H7 (cell line): ENCODE measurements around the gene ACO2. TPM values are rescaled to one million over a fixed set of nuclear protein-coding genes. Genes with fewer than 3 reads are reported as not detected.
"Not testable (repeated sequence)": the region's sequence is repeated elsewhere in the genome, so short reads cannot be mapped to it uniquely, and the experiment has no call there.

Experiments used
- DNase-seq: peaks from one replicate; pipeline ENCODE4 v3.0.0; 2012
- H3K27me3 ChIP-seq: 2 replicates; pipeline ENCODE4 v1.6.0; 2011; ENCODE audit warnings: mild to moderate bottlenecking, low read length; ENCODE audit not compliant: control insufficient read depth, insufficient read depth
- H3K36me3 ChIP-seq: replicated peaks from 2 replicates; pipeline ENCODE4 v1.5.1; 2011; ENCODE audit warnings: low read length; ENCODE audit not compliant: control insufficient read depth, insufficient read depth
- H3K4me3 ChIP-seq: 2 replicates; pipeline ENCODE4 v1.5.1; 2011; ENCODE audit warnings: low read depth, mild to moderate bottlenecking, control low read depth, low read length, moderate library complexity; ENCODE audit not compliant: insufficient read depth
- total RNA-seq: library from RNA; depleted of rRNA; stranded (reverse); fragments of >200 nt; shearing (Covaris generic); gene quantifications from 2 replicates; pipeline ENCODE4 v1.2.3, GENCODE V29; 2014; rRNA removed

ACO2 gene
- 101 and 103 TPM in 2 replicates for total RNA-seq

GRCh38 chr22:41468381-41469217 lies at the start of gene ACO2, which contains the start of gene PHF5A:
TSS of gene ACO2 (plus strand) at chr22:41469117. CDS start at chr22:41469147, 30 bp downstream.
TSS of gene PHF5A (minus strand) at chr22:41468692. CDS start at chr22:41468653, 39 bp downstream.
- DNase-seq, result peak; percentile 95
- no peaks in the 10 kb centered on the region for H3K27me3 ChIP-seq
- peaks cover 32% of the 10 kb centered on the region for H3K36me3 ChIP-seq
- H3K4me3 ChIP-seq, result peak within 1 kb of the TSS; percentile 91

DNA sequence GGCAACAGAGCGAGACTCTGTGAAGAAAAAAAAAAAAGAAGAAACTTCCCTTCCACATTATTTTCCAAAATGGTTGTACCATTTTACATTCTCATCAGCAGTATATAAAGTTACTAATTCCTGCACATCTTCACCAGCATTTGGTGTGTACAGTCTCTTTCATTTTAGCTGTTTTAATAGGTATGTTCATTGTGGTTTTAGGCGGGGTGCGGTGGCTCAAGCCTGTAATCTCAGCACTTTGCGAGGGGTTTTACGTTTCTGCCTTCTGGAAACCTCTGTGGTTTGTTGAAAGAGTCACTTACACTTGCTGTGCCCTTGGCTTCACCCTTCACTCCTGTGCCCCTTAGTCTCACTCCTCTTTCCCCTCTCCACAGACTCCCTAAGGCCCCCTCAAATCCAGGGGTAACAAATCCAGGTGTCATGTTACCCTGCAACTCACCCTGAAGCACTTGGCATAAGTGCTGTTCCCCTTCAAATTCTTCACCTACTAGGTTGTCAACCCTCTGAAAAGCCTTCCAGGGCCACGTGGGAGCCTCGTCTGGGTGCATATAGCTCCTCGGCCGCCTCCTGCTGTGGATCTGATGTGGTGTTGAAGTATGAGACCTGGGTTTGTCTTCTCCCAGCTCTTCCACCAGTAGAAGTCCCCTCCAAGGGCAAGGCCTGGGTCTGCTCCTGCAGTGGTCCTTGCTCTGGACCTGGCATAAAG lies 43.1 kb upstream of the ACO2 start:
- no peak overlapping the region for H3K4me3 ChIP-seq
- no peaks in the 10 kb centered on the region for H3K36me3 ChIP-seq
- DNase-seq, result peak; percentile 14
- no peaks in the 10 kb centered on the region for H3K27me3 ChIP-seq

GRCh38 chr22:41429232-41429950 lies 39.5 kb upstream of the ACO2 start:
- peak; percentile 40 for DNase-seq
- Histone ChIP-seq H3K36me3 (peaks cover 1% of the 10 kb centered on the region), H3K4me3 (no peak overlapping the region), H3K27me3 (no peaks in the 10 kb centered on the region)

DNA sequence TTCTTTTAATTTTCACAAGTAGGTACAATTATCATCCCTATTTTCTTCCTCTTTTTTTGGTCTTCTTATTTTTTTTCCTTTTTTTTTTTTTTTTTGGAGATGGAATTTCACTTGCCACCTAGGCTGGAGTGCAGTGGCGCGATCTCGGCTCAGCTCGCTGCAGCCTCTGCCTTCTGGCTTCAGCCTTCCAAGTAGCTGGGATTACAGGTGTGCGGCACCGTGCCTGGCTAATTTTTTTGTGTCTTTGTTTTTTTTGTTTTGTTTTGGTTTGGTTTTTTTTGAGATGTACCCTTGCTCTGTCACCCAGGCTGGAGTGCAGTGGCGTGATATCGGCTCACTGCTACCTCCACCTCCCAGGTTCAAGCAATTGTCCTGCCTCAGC lies 39.0 kb upstream of the ACO2 start:
- Histone ChIP-seq H3K4me3 (no peak overlapping the region), H3K27me3 (no peaks in the 10 kb centered on the region), H3K36me3 (peaks cover 4% of the 10 kb centered on the region)
- no peak for DNase-seq

- DNase-seq, result no peak
- Histone ChIP-seq H3K4me3 (no peak overlapping the region), H3K36me3 (peaks cover 16% of the 10 kb centered on the region), H3K27me3 (no peaks in the 10 kb centered on the region)
These were observed 37.3 kb upstream of the ACO2 start for GRCh38 chr22:41431656-41432055.

- not testable (repeated sequence) for DNase-seq, H3K4me3 ChIP-seq, H3K27me3 ChIP-seq
- peaks cover 23% of the 10 kb centered on the region for H3K36me3 ChIP-seq
These were observed 35.4 kb upstream of the ACO2 start for GRCh38 chr22:41433480-41433879.

DNA sequence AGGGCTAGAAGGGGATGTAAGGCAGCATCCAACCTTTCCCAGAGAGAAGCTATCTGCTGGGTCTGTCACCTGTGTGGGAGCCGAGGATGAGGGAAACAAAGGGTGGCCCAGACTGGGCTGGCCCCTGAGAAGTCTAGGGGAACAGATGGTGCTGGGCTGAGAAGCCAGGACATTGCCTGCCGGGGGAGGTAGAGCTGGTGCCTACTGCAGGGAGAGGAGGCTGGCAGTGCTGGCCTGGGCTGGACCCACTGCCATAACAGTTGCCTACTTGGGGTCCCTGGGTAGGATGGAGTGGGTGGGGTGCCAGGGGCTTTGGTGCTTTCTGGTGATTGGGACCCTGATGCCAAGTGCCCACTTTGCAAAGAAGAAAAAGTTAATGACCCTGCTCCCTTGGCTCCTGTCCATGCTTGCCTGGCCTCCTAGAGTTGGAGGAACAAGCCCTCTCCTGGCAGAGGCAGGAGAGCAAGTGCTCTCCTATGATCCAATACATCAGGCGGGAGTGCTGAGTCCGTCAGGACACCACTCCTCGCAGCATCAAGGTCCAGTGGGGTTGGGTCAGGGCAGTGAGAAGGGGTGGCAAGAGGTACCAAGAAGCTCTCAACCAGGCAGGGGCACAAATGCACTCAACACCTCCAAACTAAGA lies 34.4 kb upstream of the ACO2 start:
- DNase-seq, H3K27me3 ChIP-seq, H3K4me3 ChIP-seq: not testable (repeated sequence)
- peaks cover 27% of the 10 kb centered on the region for H3K36me3 ChIP-seq

- DNase-seq, result no peak
- no peak overlapping the region for H3K4me3 ChIP-seq
- peaks cover 27% of the 10 kb centered on the region for H3K36me3 ChIP-seq
- H3K27me3 ChIP-seq, result no peaks in the 10 kb centered on the region
These were observed 33.4 kb upstream of the ACO2 start for GRCh38 chr22:41435560-41435959.

GRCh38 chr22:41436322-41437113 lies 32.4 kb upstream of the ACO2 start:
- no peak overlapping the region for H3K4me3 ChIP-seq
- no peaks in the 10 kb centered on the region for H3K27me3 ChIP-seq
- H3K36me3 ChIP-seq, result peaks cover 27% of the 10 kb centered on the region
- DNase-seq, result peak; percentile 51

DNA sequence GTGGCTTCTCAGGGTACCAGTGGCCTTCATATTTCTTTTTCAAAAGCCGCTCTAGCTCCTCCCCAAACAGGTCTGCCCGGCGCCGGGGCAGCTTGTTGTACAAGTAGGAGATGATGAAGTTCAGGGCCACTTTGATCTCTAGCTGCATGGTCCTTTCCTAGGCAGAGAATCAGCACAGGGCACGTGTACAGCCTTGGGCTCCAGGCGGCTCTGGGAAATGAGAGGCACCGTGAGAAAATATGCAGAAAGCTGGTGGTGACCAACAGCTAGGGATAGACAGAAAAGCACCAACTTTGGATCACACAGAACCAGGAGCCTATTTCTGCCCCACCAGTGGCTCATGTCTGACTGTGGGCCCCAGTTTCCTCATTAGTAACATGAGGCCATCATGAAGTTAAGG lies 31.7 kb upstream of the ACO2 start:
- Histone ChIP-seq H3K27me3 (no peaks in the 10 kb centered on the region), H3K36me3 (peaks cover 28% of the 10 kb centered on the region), H3K4me3 (no peak overlapping the region)
- DNase-seq, result no peak

DNA sequence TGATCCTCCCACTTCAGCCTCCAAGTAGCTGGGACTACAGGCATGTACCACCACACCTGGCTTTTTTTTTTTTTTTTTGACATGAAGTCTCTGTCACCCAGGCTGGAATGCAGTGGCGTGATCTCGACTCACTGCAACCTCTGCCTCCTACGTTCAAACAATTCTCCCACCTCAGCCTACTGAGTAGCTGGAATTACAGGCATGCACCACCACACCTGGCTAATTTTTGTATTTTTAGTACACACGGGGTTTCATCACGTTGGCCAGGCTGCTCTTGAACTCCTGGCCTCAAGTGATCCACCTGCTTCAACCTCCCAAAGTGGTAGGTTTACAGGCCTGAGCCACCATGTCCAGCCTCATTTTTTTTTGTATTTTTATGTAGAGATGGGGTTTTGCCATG lies 28.4 kb upstream of the ACO2 start:
- not testable (repeated sequence) for H3K27me3 ChIP-seq, DNase-seq, H3K4me3 ChIP-seq
- peaks cover 25% of the 10 kb centered on the region for H3K36me3 ChIP-seq

- H3K4me3 ChIP-seq, result no peak overlapping the region
- DNase-seq, result no peak
- no peaks in the 10 kb centered on the region for H3K27me3 ChIP-seq
- peaks cover 11% of the 10 kb centered on the region for H3K36me3 ChIP-seq
These were observed 26.6 kb upstream of the ACO2 start for GRCh38 chr22:41442240-41442792.

DNA sequence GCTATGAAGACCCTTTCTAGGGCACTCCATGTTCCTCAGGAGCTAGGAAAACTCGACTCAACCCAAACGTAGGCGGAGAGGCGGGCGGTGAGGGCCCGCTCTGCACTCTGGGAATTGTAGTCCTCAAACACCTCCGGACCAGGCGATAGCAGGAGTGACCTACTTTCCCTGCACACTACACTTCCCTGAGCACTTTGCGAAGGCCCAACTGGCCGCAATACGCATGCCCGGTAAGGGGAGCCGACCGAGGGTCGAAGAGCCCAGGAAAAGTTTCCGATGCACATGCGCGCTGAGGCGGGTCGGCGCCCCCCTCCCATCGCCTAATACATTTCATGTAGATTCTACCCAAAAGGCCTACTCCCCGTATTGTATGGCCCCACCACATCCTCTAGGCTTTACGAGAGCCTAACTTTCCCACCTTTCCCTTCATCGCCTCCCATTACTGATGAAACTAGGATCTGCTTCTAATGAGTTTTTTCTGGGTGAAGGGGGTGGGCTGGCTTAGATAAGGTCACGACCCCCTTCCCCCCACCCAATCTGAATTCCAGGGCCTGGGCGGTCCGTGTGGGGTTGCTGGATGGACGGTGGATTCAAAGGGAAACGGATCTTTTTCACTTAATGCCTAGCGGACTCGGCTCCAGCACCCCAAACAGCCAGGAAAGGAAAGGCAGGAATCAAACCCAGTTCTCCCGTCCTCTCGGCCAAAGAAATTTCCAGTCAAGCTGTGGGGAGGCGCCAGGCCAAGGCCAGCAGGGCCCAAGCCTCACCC lies 24.4 kb upstream of the ACO2 start:
- Histone ChIP-seq H3K27me3 (no peaks in the 10 kb centered on the region), H3K4me3 (peak overlapping the region; percentile 99), H3K36me3 (peaks cover 6% of the 10 kb centered on the region)
- DNase-seq, result peak; percentile 95
